GM12878 (cell line): ENCODE results near the gene DEPDC1. TPM values are rescaled to one million over a fixed set of nuclear protein-coding genes. Genes with fewer than 3 reads are reported as not detected.

Experiments
- ATAC-seq: fragments of 200-7000 bp; cut with Tn5 transposase; 3 replicates; pipeline ENCODE4 v1.9.1; 2020; ENCODE audit warnings: mild to moderate bottlenecking, moderate library complexity
- Bru-seq: library from RNA; stranded (reverse); fragments of 400-500 nt; gene quantifications from one replicate; lab custom pipeline; 2021; lab: Mats Ljungman, UMichigan
- BruChase-seq, 2 experiments: library from RNA; stranded (reverse); fragments of 400-500 nt; gene quantifications; one replicate each; lab custom pipeline; 2021; lab: Mats Ljungman, UMichigan
- BruUV-seq: library from RNA; stranded (reverse); fragments of 400-500 nt; replicated peaks from 2 replicates; lab custom pipeline; 2021; lab: Mats Ljungman, UMichigan
- CTCF ChIA-PET: fragments of 300-600 bp; sonication (Branson Sonifier 250); formaldehyde crosslinking; extraction: SDS; loops from one replicate; lab custom pipeline; 2021; ENCODE audit warnings: inconsistent platforms; lab: Yijun Ruan, JAX
- POLR2A ChIA-PET: fragments of 350-600 bp; formaldehyde crosslinking; extraction: SDS; loops from one replicate; lab custom pipeline; 2021; ENCODE audit warnings: inconsistent platforms; lab: Charles Lee
- RAD21 ChIA-PET: fragments of 300-600 bp; sonication (Branson Sonifier 250); formaldehyde crosslinking; loops from one replicate; lab custom pipeline; 2023; ENCODE audit warnings: antibody characterized with exemption; ENCODE audit not compliant: unreplicated experiment; lab: Charles Lee
- SMC1A ChIA-PET: fragments of 300-600 bp; sonication (Branson Sonifier 250); formaldehyde crosslinking; loops from one replicate; lab custom pipeline; 2023; ENCODE audit not compliant: unreplicated experiment, uncharacterized antibody; lab: Charles Lee
- DNase-seq: peaks from one replicate; pipeline ENCODE4 v3.0.0-alpha.2; 2011; ENCODE audit warnings: low read depth, low spot score
- FAIRE-seq: peaks from 3 replicates; lab custom pipeline; 2011; peaks lifted over from hg19 to GRCh38; lab: Jason Lieb, UNC
- H2AFZ ChIP-seq: 2 replicates; pipeline ENCODE4 v1.6.0; 2011; ENCODE audit warnings: low read depth, low read length, control low read depth; ENCODE audit not compliant: control insufficient read depth
- H3K27ac ChIP-seq: 2 replicates; pipeline ENCODE4 v1.5.1; 2011; ENCODE audit warnings: control low read depth; ENCODE audit not compliant: control insufficient read depth, insufficient read depth
- H3K27me3 ChIP-seq, 2 experiments: replicated peaks in 1 of 2; 2 replicates each; pipeline versions ENCODE4 v1.6.0 to v1.6.1; 2011; ENCODE audit warnings: low read length in 1 of 2; ENCODE audit not compliant: control insufficient read depth in 2 of 2, insufficient read depth in 2 of 2
- H3K36me3 ChIP-seq, 2 experiments: 2 replicates each; pipeline ENCODE4 v1.5.1; 2011; ENCODE audit warnings: low read length in 1 of 2; ENCODE audit not compliant: control insufficient read depth in 2 of 2, insufficient read depth in 2 of 2
- H3K4me1 ChIP-seq: 2 replicates; pipeline ENCODE4 v1.6.1; 2011; ENCODE audit warnings: mild to moderate bottlenecking, low read length, moderate library complexity, mixed read lengths; ENCODE audit not compliant: control insufficient read depth, insufficient read depth
- H3K4me2 ChIP-seq: 2 replicates; pipeline ENCODE4 v1.6.0; 2011; ENCODE audit warnings: control low read depth; ENCODE audit not compliant: control insufficient read depth, insufficient read depth
- H3K4me3 ChIP-seq: fragments of 200-600 bp; sonication (generic); 2 replicates; pipeline ENCODE4 v1.5.1; 2016
- H3K79me2 ChIP-seq: 2 replicates; pipeline ENCODE4 v1.6.0; 2011; ENCODE audit warnings: low read length; ENCODE audit not compliant: control insufficient read depth, insufficient read depth
- H3K9ac ChIP-seq: 2 replicates; pipeline ENCODE4 v1.8.0; 2011; ENCODE audit warnings: low read length, control low read depth, mixed read lengths; ENCODE audit not compliant: control insufficient read depth, insufficient read depth
- H3K9me3 ChIP-seq: replicated peaks from 3 replicates; pipeline ENCODE4 v1.5.1; 2011; ENCODE audit warnings: mild to moderate bottlenecking, low read length; ENCODE audit not compliant: control insufficient read depth, insufficient read depth
- H4K20me1 ChIP-seq: 2 replicates; pipeline ENCODE4 v1.6.0; 2011; ENCODE audit not compliant: control insufficient read depth, insufficient read depth
- BHLHE40 ChIP-seq, 2 experiments: fragments of 450-650 bp in 1 of 2; IDR thresholded peaks; 2 replicates each; pipeline ENCODE4 v1.6.1; 2011 to 2017; ENCODE audit warnings: low read depth in 2 of 2, borderline replicate concordance in 1 of 2, improper control_type of control experiment in 1 of 2, low read length in 1 of 2, mild to moderate bottlenecking in 1 of 2
- CHD2 ChIP-seq: IDR thresholded peaks from 2 replicates; pipeline ENCODE4 v1.6.1; 2011; ENCODE audit warnings: low read depth, low read length, improper control_type of control experiment, borderline replicate concordance
- E2F4 ChIP-seq: IDR thresholded peaks from 2 replicates; pipeline ENCODE4 v1.6.1; 2012; ENCODE audit warnings: low read depth, low read length, improper control_type of control experiment
- ELK1 ChIP-seq: IDR thresholded peaks from 2 replicates; pipeline ENCODE4 v1.6.1; 2012; ENCODE audit warnings: low read depth, low read length, improper control_type of control experiment
- HDAC2 ChIP-seq: fragments of 200-600 bp; sonication (generic); IDR thresholded peaks from 2 replicates; pipeline ENCODE4 v1.6.1; 2017
- LARP7 ChIP-seq: fragments of 450-650 bp; IDR thresholded peaks from 2 replicates; pipeline ENCODE4 v1.6.1; 2017; ENCODE audit warnings: mild to moderate bottlenecking
- NFIC ChIP-seq: IDR thresholded peaks from 2 replicates; pipeline ENCODE4 v1.6.1; 2012; ENCODE audit warnings: low read depth, mild to moderate bottlenecking, inconsistent platforms, low read length, moderate library complexity
- POLR2A ChIP-seq: IDR thresholded peaks from 2 replicates; pipeline ENCODE4 v1.6.1; 2011; ENCODE audit warnings: low read depth, mild to moderate bottlenecking, low read length
- RAD51 ChIP-seq: fragments of 450-650 bp; IDR thresholded peaks from 2 replicates; pipeline ENCODE4 v1.6.1; 2016; ENCODE audit warnings: moderate library complexity, mild to moderate bottlenecking, inconsistent platforms
- SMC3 ChIP-seq: IDR thresholded peaks from 2 replicates; pipeline ENCODE4 v1.6.1; 2011; ENCODE audit warnings: low read length, improper control_type of control experiment, borderline replicate concordance
- SP1 ChIP-seq: IDR thresholded peaks from one replicate; pipeline ENCODE4 v1.6.1; 2011; ENCODE audit warnings: low read depth, low read length
- STAT1 ChIP-seq: fragments of 450-650 bp; conservative IDR thresholded peaks from 2 replicates; pipeline ENCODE4 v1.6.1; 2014; ENCODE audit warnings: antibody characterized with exemption, mild to moderate bottlenecking
- USF1 ChIP-seq: IDR thresholded peaks from 2 replicates; pipeline ENCODE4 v1.6.1; 2011; ENCODE audit warnings: borderline replicate concordance, low read depth, mild to moderate bottlenecking, moderate library complexity, mixed read lengths, low read length; ENCODE audit not compliant: insufficient read depth; ENCODE audit errors: extremely low read length
- USF2 ChIP-seq: IDR thresholded peaks from 2 replicates; pipeline ENCODE4 v1.6.1; 2011; ENCODE audit warnings: low read depth, low read length, improper control_type of control experiment, borderline replicate concordance
- WGBS: methylation state at CpG from one replicate; pipeline ENCODE4 v1.1.6; 2016; ENCODE audit warnings: low lambda C conversion rate; ENCODE audit not compliant: insufficient replicate concordance, insufficient coverage; ENCODE audit errors: missing lambda C conversion rate; 5-methylcytosine and 5-hydroxymethylcytosine counted together
- in situ Hi-C: fragments of 300-500 bp; cut with MboI; formaldehyde crosslinking; loops from 9 replicates; pipeline ENCODE4 v1.14.3; 2018; ENCODE audit warnings: mixed read lengths
- intact Hi-C: fragments of 100-400 bp; cut with micrococcal nuclease; formaldehyde crosslinking; loops from one replicate; pipeline ENCODE4 v1.14.2; 2022; ENCODE audit not compliant: unreplicated experiment
- long read RNA-seq, 2 experiments: library from polyadenylated mRNA; unstranded; transcript quantifications; one replicate each; pipeline ENCODE4 v2.0.0, GENCODE V29; 2019 to 2020
- polyA minus RNA-seq, 3 experiments: library from RNA; depleted of rRNA, polyadenylated mRNA; stranded (reverse); fragments of >200 nt; gene quantifications; 2 replicates each; pipeline ENCODE4 v1.2.3, GENCODE V29; 2011
- polyA plus RNA-seq, 11 experiments: library from polyadenylated mRNA; depleted of rRNA in 4 of 11; unstranded in 6 of 11; stranded (reverse) in 5 of 11; fragments of >200 nt; fragmentation: Nextera tagmentation in 4 of 11; fragmentation: Illumina TruSeq in 1 of 11; extraction: Ambion mirVana in 4 of 11; extraction: Trizol in 1 of 11; gene quantifications; 1 replicate in 1 of 11; 2 replicates in 10 of 11; pipeline versions ENCODE4 v1.2.1 to v1.2.3, GENCODE V29; 2011 to 2016; ENCODE audit warnings: inconsistent platforms in 2 of 11, missing spikeins in 2 of 11, low read depth in 1 of 11
- total RNA-seq, 4 experiments: library from RNA; depleted of rRNA in 3 of 4; stranded (reverse); fragments of >200 nt in 3 of 4; fragmentation: Illumina TruSeq in 1 of 4; extraction: Trizol in 1 of 4; gene quantifications; 2 replicates each; pipeline versions ENCODE4 v1.2.1 to v1.2.3, GENCODE V29; 2013 to 2021

The DEPDC1 gene
- total RNA-seq (2013; cell fraction: nucleolus; rRNA removed) = 16.1 and 18.0 TPM in 2 replicates
- total RNA-seq (2014; rRNA removed) (15.7 and 20.2 TPM in 2 replicates), total RNA-seq (2014; rRNA removed; fragmentation: Illumina TruSeq; extraction: Trizol) (20.5 and 21.5 TPM in 2 replicates), total RNA-seq (2021) (16.8 and 16.9 TPM in 2 replicates), polyA plus RNA-seq (2011; rRNA removed) (19.4 and 40.7 TPM in 2 replicates), polyA plus RNA-seq (2014; fragmentation: Illumina TruSeq; extraction: Trizol) (18.3 and 24.9 TPM in 2 replicates), polyA plus RNA-seq (2014; fragmentation: Nextera tagmentation; extraction: Ambion mirVana) (10 to 100 TPM in 1 of 2 experiments, 1 to 10 TPM in 1; 6.9 to 10.1 TPM), polyA plus RNA-seq (2014; rRNA removed) (7.0 and 9.4 TPM in 2 replicates), polyA plus RNA-seq (2016; fragmentation: Nextera tagmentation; extraction: Ambion mirVana) (10 to 100 TPM; 32.3 to 36.5 TPM), polyA minus RNA-seq (2011; rRNA and poly(A)+ RNA removed) (7.5 and 17.5 TPM in 2 replicates), Bru-seq, nascent RNA (percentile 67 among the genes with signal in this experiment), BruChase-seq, experiment 1, labeled RNA remaining after a 6-hour chase (percentile 61 among the genes with signal in this experiment), BruChase-seq, experiment 2, labeled RNA remaining after a 2-hour chase (percentile 73 among the genes with signal in this experiment)
- 2.2 TPM for polyA plus RNA-seq (2011; ENCODE audit: low read depth)
- 4.6 and 6.2 TPM in 2 replicates for polyA plus RNA-seq (2011; cell fraction: cytosol; rRNA removed)
- polyA plus RNA-seq (2011; cell fraction: nucleus; rRNA removed) = 26.8 and 27.9 TPM in 2 replicates
- 4.1 and 7.5 TPM in 2 replicates for polyA plus RNA-seq (2012)
- 6.7 and 14.2 TPM in 2 replicates for polyA minus RNA-seq (2011; cell fraction: cytosol; rRNA and poly(A)+ RNA removed)
- 11.0 and 12.4 TPM in 2 replicates for polyA minus RNA-seq (2011; cell fraction: nucleus; rRNA and poly(A)+ RNA removed)
- long read RNA-seq, experiment 1, full-length matches to known transcripts = 5 of 25 reads
- long read RNA-seq, experiment 1, partial matches to known transcripts = 17 of 25 reads
- long read RNA-seq, experiment 1, other reads (novel, unspliced or antisense) = 3 of 25 reads
- long read RNA-seq, experiment 2, full-length matches to known transcripts = 9 of 221 reads
- long read RNA-seq, experiment 2, partial matches to known transcripts = 188 of 221 reads
- long read RNA-seq, experiment 2, other reads (novel, unspliced or antisense) = 24 of 221 reads

GRCh38 chr1:68496680-68497357, at the start of gene DEPDC1:
Gene DEPDC1 (minus strand): TSS chr1:68497082. CDS start chr1:68496999, 83 bp downstream.
- ChIA-PET CTCF (interaction anchor here (0.5 to 0.9 kb wide), 2 partner anchors 9 to 176 kb away, joined by 3 to 4 read pairs; no protein-coding TSS in a partner anchor), RAD21 (interaction anchor here (1.1 kb wide), 1 partner anchor 102 kb away, joined by 3 read pairs; no protein-coding TSS in a partner anchor), SMC1A (interaction anchor here (2.3 to 3.2 kb wide), 2 partner anchors 9 to 12 kb away, joined by 11 to 17 read pairs; no protein-coding TSS in a partner anchor), POLR2A (interaction anchor here (1.5 to 1.9 kb wide), 2 partner anchors 8 to 11 kb away, joined by 3 to 6 read pairs; no protein-coding TSS in a partner anchor)
- Histone ChIP-seq H2AFZ (peak within 1 kb of the TSS; percentile 95), H4K20me1 (no peaks in the 10 kb centered on the region), H3K36me3 (no peaks in the 10 kb centered on the region), H3K9ac (peak within 1 kb of the TSS; percentile 84), H3K79me2 (peaks cover 21% of the 10 kb centered on the region), H3K4me1 (no peaks in the 10 kb centered on the region; the same call in 1 of the 2 replicates), H3K9me3 (no peaks in the 10 kb centered on the region), H3K4me2 (peak within 1 kb of the TSS; percentile 79), H3K27me3 (no peaks in the 10 kb centered on the region), H3K27ac (peak within 1 kb of the TSS; percentile 87), H3K4me3 (peak within 1 kb of the TSS; percentile 82)
- FAIRE-seq (no peak), ATAC-seq (peak; percentile 95), DNase-seq (peak; percentile 62)
- intact Hi-C loops = no loop called here
- in situ Hi-C loops = no loop called here
- TSS peak; percentile 85 for BruUV-seq
- WGBS = under 1% methylated on average over 48 of the region's 64 CpGs
- 0 out of 2 replicates have a peak, but pooled peaks have one; percentile 74 for TF ChIP-seq LARP7
- TF ChIP-seq STAT1 = 0 out of 2 replicates have a peak, but pooled peaks have one; percentile 34
- TF ChIP-seq USF2 = peak; percentile 90
- no peak for TF ChIP-seq ELK1
- peak; percentile 97 for TF ChIP-seq RAD51
- TF ChIP-seq E2F4 = peak; percentile 96
- peak; percentile 97 for TF ChIP-seq USF1
- peak; percentile 53; the same call in 1 of the 2 replicates for TF ChIP-seq HDAC2
- peak; percentile 83 for TF ChIP-seq POLR2A
- TF ChIP-seq SMC3 = no peak
- peak; percentile 16; the same call in 1 of the 2 replicates for TF ChIP-seq CHD2
- TF ChIP-seq SP1 = peak; percentile 55
- no peak for TF ChIP-seq NFIC
- peak; percentile 62 to 97; a peak in 3 of 4 replicates for TF ChIP-seq BHLHE40 (IDR thresholded peaks at IDR 0.05; ENCODE audit: borderline replicate concordance in 1 of 2, low read depth in 2 of 2, low read length in 1 of 2)
